H1 (cell line): ENCODE results near the gene GPC1. TPM values are rescaled to one million over a fixed set of nuclear protein-coding genes. Genes with fewer than 3 reads are reported as not detected.

Experiments used
- CTCF ChIA-PET: fragments of 300-600 bp; sonication (Branson Sonifier 250); formaldehyde crosslinking; loops from one replicate; lab custom pipeline; 2021; ENCODE audit not compliant: partially characterized antibody; lab: Charles Lee
- POLR2A ChIA-PET: fragments of 300-600 bp; sonication (Branson Sonifier 250); formaldehyde crosslinking; loops from one replicate; lab custom pipeline; 2021; ENCODE audit warnings: inconsistent platforms; ENCODE audit not compliant: partially characterized antibody; lab: Charles Lee
- DNase-seq, 2 experiments: peaks; one replicate each; pipeline versions ENCODE4 v3.0.0 to v3.0.0-alpha.2; 2010 to 2022; ENCODE audit warnings: low spot score in 2 of 2, low read depth in 1 of 2, mixed read lengths in 1 of 2
- FAIRE-seq: peaks from 2 replicates; lab custom pipeline; 2011; peaks lifted over from hg19 to GRCh38; lab: Jason Lieb, UNC
- H2AFZ ChIP-seq: 2 replicates; pipeline ENCODE4 v1.8.1; 2012; ENCODE audit warnings: low read length, inconsistent platforms
- H2AK5ac ChIP-seq: 2 replicates; pipeline ENCODE4 v1.6.1; 2013; ENCODE audit warnings: low read depth, low read length
- H2BK120ac ChIP-seq: replicated peaks from 2 replicates; pipeline ENCODE3; 2013; ENCODE audit warnings: low read depth, low read length, inconsistent platforms
- H2BK12ac ChIP-seq: 2 replicates; pipeline ENCODE4 v1.6.1; 2013; ENCODE audit warnings: low read depth, low read length
- H2BK15ac ChIP-seq: 2 replicates; pipeline ENCODE4 v1.6.1; 2013; ENCODE audit warnings: low read length
- H2BK20ac ChIP-seq: 2 replicates; pipeline ENCODE4 v1.6.1; 2013; ENCODE audit warnings: low read length
- H2BK5ac ChIP-seq: 2 replicates; pipeline ENCODE4 v1.6.1; 2013; ENCODE audit warnings: low read depth, low read length
- H3K14ac ChIP-seq: 2 replicates; pipeline ENCODE4 v1.6.1; 2013; ENCODE audit warnings: inconsistent platforms; ENCODE audit not compliant: insufficient read length
- H3K18ac ChIP-seq: 2 replicates; pipeline ENCODE4 v1.6.1; 2013; ENCODE audit warnings: low read length; ENCODE audit errors: extremely low read depth
- H3K23ac ChIP-seq: 2 replicates; pipeline ENCODE4 v1.6.1; 2013; ENCODE audit warnings: inconsistent platforms; ENCODE audit not compliant: insufficient read length
- H3K23me2 ChIP-seq: 2 replicates; pipeline ENCODE4 v1.6.1; 2013; ENCODE audit warnings: low read depth, low read length
- H3K27ac ChIP-seq: 2 replicates; pipeline ENCODE4 v1.6.1; 2011; ENCODE audit warnings: low read depth, low read length, inconsistent platforms
- H3K27me3 ChIP-seq, 4 experiments: replicated peaks in 1 of 4; 1 replicate in 1 of 4; 2 replicates in 3 of 4; pipeline versions ENCODE4 v1.6.1 to v1.8.1; 2011 to 2013; ENCODE audit warnings: low read length in 3 of 4, mild to moderate bottlenecking in 3 of 4, inconsistent platforms in 2 of 4, mixed read lengths in 2 of 4, moderate library complexity in 1 of 4; ENCODE audit not compliant: control insufficient read depth in 3 of 4, insufficient read depth in 3 of 4; ENCODE audit errors: extremely low read depth in 1 of 4
- H3K36me3 ChIP-seq, 4 experiments: 2 replicates each; pipeline versions ENCODE4 v1.6.1 to v1.8.1; 2011 to 2013; ENCODE audit warnings: mild to moderate bottlenecking in 4 of 4, low read length in 3 of 4, moderate library complexity in 2 of 4, control low read depth in 1 of 4, inconsistent platforms in 1 of 4; ENCODE audit not compliant: insufficient read depth in 4 of 4, control insufficient read depth in 2 of 4
- H3K4ac ChIP-seq: replicated peaks from 2 replicates; pipeline ENCODE3; 2013; ENCODE audit warnings: low read length, low read depth, mixed read lengths, inconsistent platforms; ENCODE audit not compliant: insufficient read length
- H3K4me1 ChIP-seq, 4 experiments: replicated peaks in 1 of 4; 1 replicate in 1 of 4; 2 replicates in 3 of 4; pipeline versions ENCODE4 v1.6.1 to v1.8.1; 2011 to 2013; ENCODE audit warnings: low read length in 3 of 4, inconsistent platforms in 2 of 4, mixed read lengths in 1 of 4; ENCODE audit not compliant: insufficient read depth in 4 of 4, control insufficient read depth in 3 of 4
- H3K4me2 ChIP-seq, 2 experiments: 2 replicates each; pipeline versions ENCODE4 v1.6.1 to v1.8.1; 2011 to 2013; ENCODE audit warnings: low read depth in 2 of 2, low read length in 2 of 2, control low read depth in 1 of 2, inconsistent platforms in 1 of 2, mild to moderate bottlenecking in 1 of 2; ENCODE audit not compliant: insufficient read depth in 1 of 2
- H3K4me3 ChIP-seq, 4 experiments: fragments of 200-600, 300-600 bp in 1 of 4; sonication (generic), shearing (Covaris generic), sonication (Bioruptor Twin) in 1 of 4; 2 replicates each; pipeline versions ENCODE4 v1.5.1 to v1.8.1; 2011 to 2016; ENCODE audit warnings: low read length in 4 of 4, low read depth in 3 of 4, control low read depth in 2 of 4, inconsistent platforms in 2 of 4, mild to moderate bottlenecking in 2 of 4, mixed read lengths in 1 of 4, moderate library complexity in 1 of 4; ENCODE audit not compliant: insufficient read depth in 2 of 4; ENCODE audit errors: extremely low read depth in 1 of 4
- H3K56ac ChIP-seq: replicated peaks from 2 replicates; pipeline ENCODE3; 2013; ENCODE audit warnings: low read depth, mild to moderate bottlenecking, mixed read lengths, low read length, inconsistent platforms; ENCODE audit not compliant: insufficient read length
- H3K79me1 ChIP-seq: 2 replicates; pipeline ENCODE4 v1.6.1; 2013; ENCODE audit warnings: low read depth, low read length, control low read depth
- H3K79me2 ChIP-seq, 2 experiments: 2 replicates each; pipeline versions ENCODE4 v1.6.1 to v1.8.1; 2012 to 2013; ENCODE audit warnings: low read length in 2 of 2, mild to moderate bottlenecking in 2 of 2, inconsistent platforms in 1 of 2; ENCODE audit not compliant: insufficient read depth in 2 of 2, control insufficient read depth in 1 of 2
- H3K9ac ChIP-seq, 4 experiments: replicated peaks in 1 of 4; 1 replicate in 1 of 4; 2 replicates in 3 of 4; pipeline versions ENCODE4 v1.6.1 to v1.8.1; 2011 to 2013; ENCODE audit warnings: low read depth in 3 of 4, low read length in 3 of 4, control low read depth in 2 of 4, mild to moderate bottlenecking in 2 of 4, moderate library complexity in 2 of 4, inconsistent platforms in 1 of 4; ENCODE audit errors: extremely low read depth in 1 of 4
- H3K9me3 ChIP-seq, 2 experiments: 2 replicates each; pipeline versions ENCODE4 v1.6.1 to v1.8.1; 2012 to 2013; ENCODE audit warnings: mild to moderate bottlenecking in 2 of 2, moderate library complexity in 2 of 2, control low read depth in 1 of 2, inconsistent platforms in 1 of 2, low read depth in 1 of 2, low read length in 1 of 2, mixed read lengths in 1 of 2; ENCODE audit not compliant: insufficient read depth in 2 of 2
- H4K20me1 ChIP-seq, 2 experiments: replicated peaks in 1 of 2; 2 replicates each; pipeline versions ENCODE3 to v1.8.1; 2011 to 2013; ENCODE audit warnings: inconsistent platforms in 2 of 2, low read length in 2 of 2, mild to moderate bottlenecking in 1 of 2; ENCODE audit not compliant: insufficient read depth in 2 of 2, control insufficient read depth in 1 of 2
- H4K5ac ChIP-seq: 2 replicates; pipeline ENCODE4 v1.6.1; 2013; ENCODE audit warnings: low read length, low read depth, mixed read lengths, inconsistent platforms; ENCODE audit not compliant: insufficient read length
- H4K8ac ChIP-seq: 2 replicates; pipeline ENCODE4 v1.8.0; 2013; ENCODE audit warnings: mild to moderate bottlenecking, moderate library complexity, low read length, inconsistent platforms; ENCODE audit not compliant: insufficient read depth; ENCODE audit errors: extremely low read depth
- H4K91ac ChIP-seq: replicated peaks from 2 replicates; pipeline ENCODE3; 2013; ENCODE audit warnings: low read length, mixed read lengths, inconsistent platforms; ENCODE audit not compliant: insufficient read length
- JUN ChIP-seq: IDR thresholded peaks from 2 replicates; pipeline ENCODE4 v1.6.1; 2011; ENCODE audit warnings: low read depth, mild to moderate bottlenecking, improper control_type of control experiment, low read length
- SP4 ChIP-seq: IDR thresholded peaks from 2 replicates; pipeline ENCODE4 v1.6.1; 2012; ENCODE audit warnings: low read length, inconsistent platforms
- WGBS, 2 experiments: shearing (Covaris generic) in 1 of 2; methylation state at CpG; one replicate each; pipeline versions ENCODE4 v1.1.6 to v1.1.7; 2013 to 2015; ENCODE audit warnings: low lambda C conversion rate in 2 of 2, mixed read lengths in 2 of 2, inconsistent platforms in 1 of 2, low coverage in 1 of 2, missing lambda C conversion rate in 1 of 2; ENCODE audit not compliant: insufficient replicate concordance in 2 of 2, insufficient coverage in 1 of 2, insufficient read length in 1 of 2; ENCODE audit errors: extremely low coverage in 1 of 2, missing lambda C conversion rate in 1 of 2; 5-methylcytosine and 5-hydroxymethylcytosine counted together
- polyA plus RNA-seq, 7 experiments: library from polyadenylated mRNA; depleted of rRNA in 3 of 7; stranded (reverse) in 5 of 7; unstranded in 2 of 7; fragments of >200 nt in 5 of 7; fragments of 200-250 nt in 2 of 7; gene quantifications; 1 replicate in 5 of 7; 2 replicates in 1 of 7; 4 replicates in 1 of 7; pipeline versions ENCODE4 v1.2.1 to v1.2.3, GENCODE V29; 2011 to 2013; ENCODE audit warnings: missing spikeins in 2 of 7, mixed read lengths in 2 of 7
- total RNA-seq: library from RNA; stranded (reverse); fragmentation: NEBNext Ultra II Directional; extraction: Animal tissue kit (Norgen Biotek cat#: 25700); gene quantifications from 2 replicates; pipeline ENCODE4 v1.2.1, GENCODE V29; 2021

The GPC1 gene
- total and polyA plus RNA-seq, 2 of the 8 experiments (the other 6 are each of a cell fraction or from before 2014, with no cell fraction given), result 21.9 to 28.3 TPM

GRCh38 chr2:240407090-240407489, 28.4 kb upstream of the GPC1 start:
- Histone ChIP-seq H4K8ac (no peak overlapping the region), H3K4ac (no peak overlapping the region), H2BK5ac (no peak overlapping the region), H3K4me1 (no peaks in the 10 kb centered on the region), H3K36me3 (no peaks in the 10 kb centered on the region), H3K56ac (no peak overlapping the region), H3K9ac (no peak overlapping the region), H2BK15ac (no peak overlapping the region), H3K18ac (no peak overlapping the region), H2BK120ac (no peak overlapping the region), H3K79me2 (no peaks in the 10 kb centered on the region), H2BK12ac (no peak overlapping the region), H2AK5ac (no peak overlapping the region), H2BK20ac (no peak overlapping the region), H3K4me2 (no peak overlapping the region), H3K27me3 (no peaks in the 10 kb centered on the region), H2AFZ (no peak overlapping the region), H3K23me2 (no peaks in the 10 kb centered on the region), H3K79me1 (no peaks in the 10 kb centered on the region), H4K5ac (no peak overlapping the region), H3K27ac (no peak overlapping the region), H3K14ac (no peak overlapping the region), H3K9me3 (no peaks in the 10 kb centered on the region), H3K4me3 (no peak overlapping the region), H4K20me1 (no peaks in the 10 kb centered on the region), H4K91ac (no peak overlapping the region), H3K23ac (no peak overlapping the region)
- no peak for FAIRE-seq
- CTCF ChIA-PET, result no interaction called here
- DNase-seq, result no peak
- POLR2A ChIA-PET, result no interaction called here
- 93% methylated on average over 9 of the region's 9 CpGs; no CpG with 5 or more reads in 1 of the 2 experiments for WGBS, 2 experiments
- TF ChIP-seq JUN, result no peak
- TF ChIP-seq SP4, result no peak
